ENCODE measurements around the gene DNAI1.

DNA sequence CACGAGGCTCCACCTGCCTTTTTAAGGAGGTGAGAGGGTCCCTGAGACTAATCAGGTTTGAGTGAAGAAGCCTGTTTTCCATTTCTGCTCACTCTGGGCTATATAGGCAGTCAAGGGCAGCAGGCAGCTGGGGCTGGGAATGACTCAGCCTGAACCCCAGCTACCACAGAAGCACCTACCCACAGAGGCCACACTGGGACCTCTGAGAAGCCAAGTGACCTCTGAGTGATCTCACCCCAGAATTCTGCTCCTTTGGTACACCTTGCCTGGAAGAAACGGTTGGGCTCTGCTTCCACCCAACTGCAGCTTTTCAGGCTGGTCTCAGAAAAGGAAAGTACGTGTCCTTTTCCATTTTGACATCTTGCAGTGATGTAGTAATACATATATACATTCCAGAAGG is 7.1 kb upstream of the DNAI1 start:
- TF ChIP-seq FOSL2 (CRISPR knock-in tag; IDR thresholded peaks at IDR 0.05) (no peak), ZNF12 (CRISPR knock-in tag; IDR thresholded peaks at IDR 0.05) (no peak), U2AF1 (optimal IDR thresholded peaks at IDR 0.05; ENCODE audit: low read depth, low read length) (no peak), ZNF841 (CRISPR knock-in tag; IDR thresholded peaks at IDR 0.05; ENCODE audit: borderline replicate concordance) (no peak), KAT2B (IDR thresholded peaks at IDR 0.05; ENCODE audit: borderline replicate concordance, low read depth, low read length) (no peak), JUN (CRISPR knock-in tag; IDR thresholded peaks at IDR 0.05) (no peak), ZNF460 (CRISPR knock-in tag; IDR thresholded peaks at IDR 0.05; ENCODE audit: borderline replicate concordance) (no peak), CHD4 (IDR thresholded peaks at IDR 0.05; ENCODE audit: borderline replicate concordance, low read length) (no peak), THAP7 (CRISPR knock-in tag; IDR thresholded peaks at IDR 0.05) (no peak)

All from HepG2 (cell line).